HCT116 (cell line): Measurements from ENCODE around the gene SLC66A2. TPM values are rescaled to one million over a fixed set of nuclear protein-coding genes. Genes with fewer than 3 reads are reported as not detected.

Experiments
- ATAC-seq: fragments of 200-7000 bp; cut with Tn5 transposase; 2 replicates; pipeline ENCODE4 v1.9.1; 2020; ENCODE audit warnings: mild to moderate bottlenecking, moderate library complexity
- BruUV-seq: library from RNA; stranded (reverse); fragments of 400-500 nt; replicated peaks from 2 replicates; lab custom pipeline; 2021; lab: Mats Ljungman, UMichigan
- CTCF ChIA-PET: fragments of 300-600 bp; sonication (Branson Sonifier 250); formaldehyde crosslinking; loops from one replicate; lab custom pipeline; 2021; ENCODE audit warnings: antibody characterized with exemption; lab: Charles Lee
- POLR2A ChIA-PET: fragments of 300-600, 350-600 bp; sonication (Branson Sonifier 250); formaldehyde crosslinking; loops from one replicate; lab custom pipeline; 2021; ENCODE audit warnings: antibody characterized with exemption; lab: Charles Lee
- RAD21 ChIA-PET, 2 experiments: fragments of 300-600 bp; sonication (Branson Sonifier 250); formaldehyde crosslinking; loops; one replicate each; lab custom pipeline; 2023; ENCODE audit warnings: low total read pairs in 2 of 2; ENCODE audit not compliant: uncharacterized antibody in 2 of 2, unreplicated experiment in 2 of 2, low non-redundant PET in 1 of 2; lab: Charles Lee
- DNase-seq: peaks from one replicate; pipeline ENCODE4 v3.0.0-alpha.2; 2010; ENCODE audit warnings: low read depth, low spot score
- H2AFZ ChIP-seq: fragments of 200-600 bp; shearing (Covaris generic), sonication (generic); 2 replicates; pipeline ENCODE4 v1.6.1; 2017; ENCODE audit warnings: low read depth, mixed run types, mixed read lengths, antibody characterized with exemption, low read length; ENCODE audit not compliant: poor library complexity, severe bottlenecking
- H3K27ac ChIP-seq: 2 replicates; pipeline ENCODE4 v1.5.1; 2012; ENCODE audit warnings: low read depth, low read length
- H3K27me3 ChIP-seq: fragments of 200-600 bp; sonication (generic); 2 replicates; pipeline ENCODE4 v1.6.1; 2016; ENCODE audit warnings: mixed run types, low read length, mixed read lengths; ENCODE audit not compliant: insufficient read depth
- H3K36me3 ChIP-seq, 2 experiments: fragments of 200-500 bp in 1 of 2; fragments of 200-600 bp in 1 of 2; sonication (Bioruptor generic) in 1 of 2; sonication (generic) in 1 of 2; 2 replicates each; pipeline versions ENCODE4 v1.5.1 to v1.6.1; 2014 to 2016; ENCODE audit warnings: low read length in 2 of 2, inconsistent platforms in 1 of 2, mixed read lengths in 1 of 2, mixed run types in 1 of 2; ENCODE audit not compliant: insufficient read depth in 2 of 2, control insufficient read depth in 1 of 2
- H3K4me1 ChIP-seq, 2 experiments: fragments of 200-600 bp in 1 of 2; sonication (generic) in 1 of 2; 2 replicates each; pipeline versions ENCODE4 v1.5.1 to v1.6.1; 2012 to 2017; ENCODE audit warnings: low read length in 2 of 2, inconsistent platforms in 1 of 2, mild to moderate bottlenecking in 1 of 2, mixed read lengths in 1 of 2, mixed run types in 1 of 2, moderate library complexity in 1 of 2; ENCODE audit not compliant: insufficient read depth in 2 of 2, control insufficient read depth in 1 of 2
- H3K4me2 ChIP-seq: fragments of 200-600 bp; sonication (generic); 2 replicates; pipeline ENCODE4 v1.6.1; 2017; ENCODE audit warnings: mixed run types, low read length, mixed read lengths
- H3K4me3 ChIP-seq, 2 experiments: fragments of 200-600 bp in 1 of 2; sonication (generic) in 1 of 2; replicated peaks in 1 of 2; 2 replicates each; pipeline ENCODE4 v1.5.1; 2011 to 2016; ENCODE audit warnings: low read length in 2 of 2, control low read depth in 1 of 2, low read depth in 1 of 2, mild to moderate bottlenecking in 1 of 2, mixed read lengths in 1 of 2, mixed run types in 1 of 2
- H3K79me2 ChIP-seq: fragments of 200-600 bp; sonication (generic); 2 replicates; pipeline ENCODE4 v1.6.1; 2017; ENCODE audit warnings: mild to moderate bottlenecking, mixed run types, low read length, moderate library complexity, mixed read lengths; ENCODE audit not compliant: insufficient read depth
- H3K9ac ChIP-seq: fragments of 200-600 bp; sonication (generic); 2 replicates; pipeline ENCODE4 v1.6.1; 2016; ENCODE audit warnings: low read length, mixed read lengths
- H3K9me2 ChIP-seq: fragments of 200-600 bp; sonication (generic), shearing (Covaris generic); 2 replicates; pipeline ENCODE4 v1.6.1; 2017; ENCODE audit warnings: mixed run types, mild to moderate bottlenecking, moderate library complexity; ENCODE audit not compliant: insufficient read depth
- H3K9me3 ChIP-seq, 2 experiments: fragments of 200-500 bp in 1 of 2; fragments of 200-600 bp in 1 of 2; sonication (Bioruptor generic) in 1 of 2; sonication (generic) in 1 of 2; 2 replicates each; pipeline ENCODE4 v1.6.1; 2014 to 2017; ENCODE audit warnings: low read length in 2 of 2, mixed read lengths in 2 of 2, inconsistent platforms in 1 of 2, low read depth in 1 of 2, mild to moderate bottlenecking in 1 of 2, mixed run types in 1 of 2, moderate library complexity in 1 of 2; ENCODE audit not compliant: control insufficient read depth in 1 of 2, insufficient read depth in 1 of 2
- H4K20me1 ChIP-seq: fragments of 200-600 bp; sonication (generic), shearing (Covaris generic); 2 replicates; pipeline ENCODE4 v1.6.1; 2017; ENCODE audit warnings: mixed run types, mild to moderate bottlenecking, moderate library complexity; ENCODE audit not compliant: insufficient read depth
- ATF3 ChIP-seq: IDR thresholded peaks from 2 replicates; pipeline ENCODE4 v1.6.1; 2012
- CBX3 ChIP-seq: IDR thresholded peaks from 2 replicates; pipeline ENCODE4 v1.6.1; 2012; ENCODE audit warnings: low read depth
- CEBPB ChIP-seq: IDR thresholded peaks from 2 replicates; pipeline ENCODE4 v1.6.1; 2012; ENCODE audit warnings: low read depth
- CTCF ChIP-seq, 3 experiments: fragments of 200-600 bp in 1 of 3; sonication (generic) in 1 of 3; IDR thresholded peaks in 2 of 3; conservative IDR thresholded peaks in 1 of 3; 2 replicates each; pipeline ENCODE4 v1.5.1; 2012 to 2017; ENCODE audit warnings: low read depth in 2 of 3, low read length in 2 of 3, antibody characterized with exemption in 1 of 3, borderline replicate concordance in 1 of 3, control low read depth in 1 of 3, mild to moderate bottlenecking in 1 of 3, mixed read lengths in 1 of 3, mixed run types in 1 of 3, moderate library complexity in 1 of 3; ENCODE audit not compliant: insufficient read depth in 1 of 3
- EGR1 ChIP-seq: IDR thresholded peaks from 2 replicates; pipeline ENCODE4 v1.6.1; 2012; ENCODE audit warnings: low read depth
- ELF1 ChIP-seq: IDR thresholded peaks from 2 replicates; pipeline ENCODE4 v1.6.1; 2012; ENCODE audit warnings: low read depth, borderline replicate concordance
- EZH2 ChIP-seq: fragments of 200-600 bp; sonication (generic); IDR thresholded peaks from 2 replicates; pipeline ENCODE4 v1.6.1; 2017; ENCODE audit warnings: antibody characterized with exemption, mixed run types
- EZH2phosphoT487 ChIP-seq: fragments of 200-600 bp; IDR thresholded peaks from 2 replicates; pipeline ENCODE4 v1.6.1; 2018; ENCODE audit warnings: antibody characterized with exemption, borderline replicate concordance
- JUND ChIP-seq: IDR thresholded peaks from 2 replicates; pipeline ENCODE4 v1.6.1; 2012
- MAX ChIP-seq: IDR thresholded peaks from 2 replicates; pipeline ENCODE4 v1.6.1; 2012
- POLR2AphosphoS5 ChIP-seq: IDR thresholded peaks from 2 replicates; pipeline ENCODE4 v1.6.1; 2011; ENCODE audit warnings: mild to moderate bottlenecking, low read depth, low read length, moderate library complexity
- RAD21 ChIP-seq: IDR thresholded peaks from 2 replicates; pipeline ENCODE4 v1.6.1; 2012; ENCODE audit warnings: low read depth, mild to moderate bottlenecking
- SIN3A ChIP-seq: IDR thresholded peaks from 2 replicates; pipeline ENCODE4 v1.6.1; 2012; ENCODE audit warnings: low read depth
- SRF ChIP-seq: IDR thresholded peaks from 2 replicates; pipeline ENCODE4 v1.6.1; 2012; ENCODE audit warnings: low read depth
- TCF7L2 ChIP-seq: IDR thresholded peaks from 2 replicates; pipeline ENCODE4 v1.7.0; 2011; ENCODE audit warnings: borderline replicate concordance, inconsistent platforms; ENCODE audit not compliant: insufficient read depth, insufficient read length; ENCODE audit errors: extremely low read depth
- YY1 ChIP-seq: IDR thresholded peaks from 2 replicates; pipeline ENCODE4 v1.6.1; 2011; ENCODE audit warnings: low read length, low read depth, moderate library complexity, mild to moderate bottlenecking; ENCODE audit not compliant: insufficient replicate concordance; ENCODE audit errors: extremely low read depth
- ZBTB33 ChIP-seq: IDR thresholded peaks from 2 replicates; pipeline ENCODE4 v1.6.1; 2011; ENCODE audit warnings: mild to moderate bottlenecking, low read length, moderate library complexity; ENCODE audit not compliant: insufficient replicate concordance; ENCODE audit errors: extremely low read depth
- ZFX ChIP-seq: fragments of 450-650 bp; IDR thresholded peaks from 2 replicates; pipeline ENCODE4 v1.6.1; 2017
- ZNF274 ChIP-seq: fragments of 200-500 bp; sonication (Bioruptor generic); IDR thresholded peaks from 2 replicates; pipeline ENCODE4 v1.6.1; 2014; ENCODE audit warnings: mild to moderate bottlenecking, low read depth, low read length, inconsistent platforms
- intact Hi-C: fragments of 100-400 bp; cut with micrococcal nuclease; formaldehyde crosslinking; loops from 2 replicates; pipeline ENCODE4 v1.10.0; 2022
- total RNA-seq: library from RNA; stranded (reverse); gene quantifications from one replicate; pipeline ENCODE4 v1.2.1, GENCODE V29; 2021; ENCODE audit not compliant: unreplicated experiment

Gene SLC66A2
- total RNA-seq, 1 experiment from 2014 or later: 44.9 TPM

- no peak for DNase-seq
- H3K27ac ChIP-seq: no peak overlapping the region
- no peaks in the 10 kb centered on the region for H3K4me1 ChIP-seq
- H3K27me3 ChIP-seq: no peaks in the 10 kb centered on the region
- RAD21 ChIA-PET: no interaction called here
- no peaks in the 10 kb centered on the region for H3K79me2 ChIP-seq
- no peak overlapping the region for H2AFZ ChIP-seq
- no peak for TF ChIP-seq CTCF (IDR thresholded peaks at IDR 0.05 in 2 of 3, conservative IDR thresholded peaks at IDR 0.05 in 1 of 3; ENCODE audit: borderline replicate concordance in 1 of 3, insufficient read depth in 1 of 3, low read depth in 2 of 3, low read length in 2 of 3)
- no peak for TF ChIP-seq EZH2
- no peak for TF ChIP-seq CEBPB
- no peak for TF ChIP-seq SIN3A
- TF ChIP-seq CBX3: no peak
- TF ChIP-seq TCF7L2: no peak
- no peak for TF ChIP-seq ZNF274
- TF ChIP-seq RAD21: no peak
- no peak for TF ChIP-seq ZFX
- no peak for TF ChIP-seq MAX
- TF ChIP-seq YY1: no peak
- no peak for TF ChIP-seq ELF1
- TF ChIP-seq ZBTB33: no peak
- no peak for TF ChIP-seq POLR2AphosphoS5
- TF ChIP-seq SRF: no peak
- no peak for TF ChIP-seq EGR1
- no peak for TF ChIP-seq JUND
- no peak for TF ChIP-seq ATF3
- no peak for TF ChIP-seq EZH2phosphoT487
- CTCF ChIA-PET: no interaction called here
- no peak overlapping the region for H3K4me3 ChIP-seq
- no peak overlapping the region for H3K4me2 ChIP-seq
- H3K9me3 ChIP-seq: no peaks in the 10 kb centered on the region
- H3K9ac ChIP-seq: no peak overlapping the region
- intact Hi-C loops: no loop called here
- no peaks in the 10 kb centered on the region for H3K36me3 ChIP-seq
- H4K20me1 ChIP-seq: no peaks in the 10 kb centered on the region
- ATAC-seq: no peak
- POLR2A ChIA-PET: no interaction called here
- no peaks in the 10 kb centered on the region for H3K9me2 ChIP-seq
- BruUV-seq: no TSS peak
These were observed 68.8 kb downstream of the SLC66A2 start for GRCh38 chr18:79882522-79883241.
